EH (cell line): ENCODE measurements around the gene MKRN2OS.
"Not testable (repeated sequence)": the region's sequence is repeated elsewhere in the genome, so short reads cannot be mapped to it uniquely, and the experiment has no call there.

ENCODE experiments used
- DNase-seq: peaks from one replicate; pipeline ENCODE4 v3.0.0-alpha.2; 2015; ENCODE audit warnings: low read depth

The MKRN2OS gene

GRCh38 chr3:12561397-12561796, 16.1 kb upstream of the MKRN2OS start:
- DNase-seq, result no peak

GRCh38 chr3:12560505-12561190, 15.3 kb upstream of the MKRN2OS start:
- no peak for DNase-seq

DNA sequence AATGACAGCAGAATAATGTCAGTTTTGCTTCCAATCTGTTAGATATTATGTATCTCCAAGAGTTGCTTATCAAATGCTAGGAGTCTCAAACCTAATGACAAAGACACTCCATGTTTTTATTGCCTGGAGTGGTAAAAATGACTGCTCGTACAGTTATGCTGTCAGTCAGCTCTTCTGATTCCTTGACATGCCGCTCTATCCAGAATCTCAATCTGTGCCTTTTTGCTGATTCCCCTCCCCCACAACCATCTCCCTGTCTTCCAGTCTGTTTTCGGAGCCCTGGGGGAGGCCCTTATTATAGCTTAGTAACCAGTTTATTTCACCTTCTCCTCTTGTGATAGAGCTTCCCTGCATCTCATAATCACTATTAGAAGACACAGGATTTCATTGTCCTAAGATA, 14.2 kb upstream of the MKRN2OS start:
- DNase-seq, result no peak

GRCh38 chr3:12558706-12559105, 13.4 kb upstream of the MKRN2OS start:
- peak; percentile 29 for DNase-seq

DNA sequence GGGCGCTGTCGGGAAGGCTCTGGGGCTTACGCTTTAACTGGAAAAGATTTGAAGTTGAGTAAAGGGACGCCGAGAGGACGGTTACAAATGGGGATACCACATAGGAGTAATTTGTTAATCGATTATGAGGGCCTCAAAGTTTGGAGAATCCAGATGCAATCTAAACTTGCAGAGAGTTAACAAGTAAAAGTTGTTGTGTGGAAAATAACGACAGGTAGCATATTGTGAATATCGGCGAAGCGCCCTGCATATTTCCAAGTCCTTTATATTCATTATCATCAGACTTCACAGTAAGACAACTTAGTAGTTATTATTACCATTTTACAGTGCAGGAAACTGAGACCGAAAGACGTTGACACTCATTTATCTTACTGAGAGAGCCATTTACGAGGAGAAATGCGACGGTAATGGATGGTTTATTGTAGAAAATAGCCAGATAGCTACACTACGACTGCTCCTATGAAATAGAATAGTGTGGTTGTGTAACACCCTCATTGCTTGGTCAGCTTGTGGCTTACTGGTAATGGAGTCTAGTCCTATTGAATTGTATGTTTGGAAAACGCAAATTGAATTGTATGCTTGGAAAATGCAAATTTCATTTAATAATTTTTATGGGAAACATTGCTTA, 12.3 kb upstream of the MKRN2OS start:
- DNase-seq, result peak; percentile 52

- peak; percentile 85 for DNase-seq
These were observed 11.6 kb upstream of the MKRN2OS start, which contains the start of gene MKRN2 for GRCh38 chr3:12556690-12557472. MKRN2 (plus strand) TSS chr3:12557087; CDS start chr3:12557151, 64 bp downstream.

DNA sequence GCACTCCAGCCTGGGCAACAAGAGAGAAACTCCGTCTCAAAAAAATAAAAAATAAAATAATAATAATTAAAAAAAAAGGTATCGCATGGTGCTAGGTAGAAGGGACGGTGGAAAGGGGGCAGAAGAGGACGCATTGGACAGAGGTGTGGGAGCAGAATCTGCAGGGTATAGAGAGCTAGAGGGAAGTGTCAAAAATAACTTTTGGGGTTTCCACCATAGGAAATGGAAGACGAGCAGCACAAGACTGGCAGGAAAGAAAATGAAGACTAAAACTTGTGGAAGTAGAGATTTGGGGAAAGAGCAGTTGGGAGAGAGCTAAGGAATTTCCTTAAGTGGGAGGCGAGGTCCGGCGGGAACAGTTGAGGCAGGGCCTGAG, 11.0 kb upstream of the MKRN2OS start:
- no peak for DNase-seq

- DNase-seq, result peak; percentile 48
These were observed 8.7 kb upstream of the MKRN2OS start for GRCh38 chr3:12553921-12554391.

DNA sequence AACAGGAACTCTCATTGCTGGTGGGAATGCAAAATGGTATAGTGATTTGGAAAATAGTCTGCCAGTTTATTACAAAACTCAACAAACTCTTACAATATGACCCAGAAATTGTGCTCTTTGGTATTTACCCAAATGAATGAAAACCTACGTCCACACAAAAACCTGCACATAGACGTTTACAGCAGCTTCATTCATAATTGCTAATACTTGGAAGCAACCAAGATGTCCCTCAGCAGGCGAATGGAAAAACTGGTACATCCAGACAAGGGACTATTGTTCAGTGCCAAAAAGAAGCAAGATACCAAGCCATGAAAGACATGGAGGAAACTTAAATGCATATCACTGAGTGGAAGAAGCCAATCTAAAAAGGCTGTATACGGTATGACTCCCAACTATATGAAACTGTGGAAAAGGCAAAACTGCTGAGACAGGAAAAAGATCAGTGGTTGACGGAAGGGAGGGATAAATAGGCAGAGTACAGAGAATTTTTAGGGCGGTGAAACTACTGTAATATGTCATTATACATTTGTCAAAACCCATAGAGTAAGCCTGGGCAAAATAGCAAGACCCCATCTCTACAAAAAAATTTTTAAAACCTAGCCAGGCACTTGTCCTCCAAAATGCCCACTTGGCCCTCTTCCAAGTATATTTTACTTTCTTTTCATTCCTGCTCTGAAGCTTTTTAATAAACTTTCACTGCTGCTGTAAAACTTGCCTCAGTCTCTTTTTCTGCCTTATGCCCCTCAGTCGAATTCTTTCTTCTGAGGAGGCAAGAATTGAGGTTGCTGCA, 4.9 kb upstream of the MKRN2OS start:
- no peak for DNase-seq

GRCh38 chr3:12544652-12545472, 437 bp downstream of the MKRN2OS start:
- no peak for DNase-seq

DNA sequence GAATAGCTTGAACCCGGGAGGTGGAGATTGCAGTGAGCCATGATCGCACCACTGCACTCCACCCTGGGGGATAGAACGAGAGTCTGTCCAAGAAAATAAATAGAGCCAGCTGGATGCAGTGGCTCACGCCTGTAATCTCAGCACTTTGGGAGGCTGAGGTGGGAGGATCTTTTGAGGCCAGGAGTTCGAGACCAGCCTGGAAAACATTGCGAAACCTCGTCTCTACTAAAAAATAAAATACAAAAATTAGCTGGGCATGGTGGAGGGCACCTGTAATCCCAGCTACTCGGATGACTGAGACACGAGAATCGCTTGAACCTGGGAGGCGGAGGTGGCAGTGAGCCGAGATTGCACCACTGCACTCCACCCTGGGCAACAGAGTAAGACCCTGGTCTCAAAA, 1.8 kb downstream of the MKRN2OS start:
- DNase-seq, result not testable (repeated sequence)

- peak; percentile 7 for DNase-seq
These were observed 3.7 kb downstream of the MKRN2OS start for GRCh38 chr3:12541625-12542024.

- peak; percentile 5 for DNase-seq
These were observed 8.9 kb downstream of the MKRN2OS start for GRCh38 chr3:12536423-12536822.

DNA sequence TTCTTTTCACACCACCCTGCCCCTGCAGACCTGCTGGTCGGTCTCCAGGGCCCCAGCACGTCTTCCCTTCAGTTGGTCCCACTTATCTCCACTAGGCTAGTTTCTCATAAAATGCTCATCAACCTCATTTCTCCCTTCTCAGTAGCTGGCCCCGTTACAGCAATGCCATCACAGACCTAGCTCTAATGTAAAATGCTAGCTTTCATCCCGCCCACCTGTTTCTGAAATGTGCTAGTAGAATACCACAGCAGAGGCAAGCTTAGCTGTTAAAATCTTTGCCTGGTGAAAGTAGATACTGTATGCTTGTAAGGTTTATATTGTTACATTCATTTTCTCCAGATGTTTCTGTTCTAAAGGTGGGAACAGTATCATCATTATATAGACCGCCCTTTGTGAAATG, 13.1 kb downstream of the MKRN2OS start:
- DNase-seq, result no peak

- DNase-seq, result no peak
These were observed 17.5 kb downstream of the MKRN2OS start for GRCh38 chr3:12527757-12528143.

DNA sequence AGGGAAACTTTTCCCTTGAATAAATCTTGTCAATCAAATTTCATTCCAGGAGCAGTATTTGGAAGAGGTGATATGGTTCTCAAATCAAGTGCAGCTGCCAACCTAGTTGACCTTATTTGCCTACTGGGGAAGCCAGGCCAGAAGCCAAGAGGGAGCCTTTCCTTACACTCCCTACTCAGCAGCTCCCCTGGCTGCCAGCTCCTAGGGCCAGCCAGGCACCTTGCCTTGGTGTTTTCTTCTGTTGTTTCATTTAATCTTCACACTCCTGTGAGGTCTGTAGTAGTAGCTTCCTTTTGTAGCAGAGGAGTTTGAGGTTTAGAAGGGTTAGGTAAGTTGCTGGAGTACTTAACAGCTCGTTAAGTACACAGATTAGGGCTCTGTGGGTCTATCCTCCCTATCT, 22.6 kb downstream of the MKRN2OS start:
- DNase-seq, result no peak

DNA sequence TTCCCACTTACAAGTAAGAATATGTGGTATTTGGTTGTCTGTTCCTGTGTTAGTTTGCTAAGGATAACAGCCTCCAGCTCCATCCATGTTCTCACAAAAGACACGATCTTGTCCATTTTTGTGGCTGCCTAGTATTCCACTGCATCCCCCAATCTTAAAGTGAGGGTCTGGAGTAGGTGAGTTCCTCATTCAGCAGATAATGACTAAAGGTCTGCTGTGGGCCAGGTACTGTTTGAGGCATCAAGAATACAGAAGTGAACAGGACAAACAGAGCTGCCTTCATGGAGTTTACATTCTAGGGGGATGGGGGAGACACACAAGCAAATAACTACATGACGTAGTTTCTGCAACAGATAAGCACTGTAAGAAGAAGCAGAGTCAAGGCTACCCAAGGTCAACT, 24.3 kb downstream of the MKRN2OS start:
- no peak for DNase-seq

GRCh38 chr3:12518261-12519028, 26.9 kb downstream of the MKRN2OS start:
- DNase-seq, result no peak

DNA sequence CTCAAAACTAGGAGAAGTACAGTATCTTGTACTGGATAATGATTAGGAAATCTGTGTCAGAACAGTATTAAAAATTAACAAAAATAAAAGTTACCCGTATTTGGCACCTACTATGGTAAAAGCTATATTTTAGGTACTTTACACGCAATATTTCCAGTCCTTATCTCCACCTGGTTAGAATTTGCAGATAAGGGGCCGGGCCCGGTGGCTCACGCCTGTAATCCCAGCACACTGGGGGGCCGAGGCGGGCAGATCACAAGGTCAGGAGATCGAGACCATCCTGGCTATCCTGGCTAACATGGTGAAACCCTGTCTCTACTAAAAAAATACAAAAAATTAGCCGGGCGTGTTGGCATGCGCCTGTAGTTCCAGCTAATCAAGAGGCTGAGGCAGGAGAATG, 28.4 kb downstream of the MKRN2OS start:
- no peak for DNase-seq

GRCh38 chr3:12515631-12516030, 29.7 kb downstream of the MKRN2OS start:
- DNase-seq, result no peak
